ENCODE measurements around the gene NRXN2. TPM values are rescaled to one million over a fixed set of nuclear protein-coding genes. Genes with fewer than 3 reads are reported as not detected.

The NRXN2 gene
- total and polyA plus RNA-seq, 2 donors (not counting 3 experiments of a cell fraction or from before 2014, with no cell fraction given) = not detected

- CTCF ChIA-PET = interaction anchor here (1.3 to 2.8 kb wide), 2 partner anchors 10 to 17 kb away, joined by 3 to 15 read pairs; no protein-coding TSS in a partner anchor
- POLR2A ChIA-PET = no interaction called here
- no peaks in the 10 kb centered on the region for H3K36me3 ChIP-seq (ENCODE audit: control insufficient read depth in 2 of 2, extremely low read depth in 1 of 2, insufficient read depth in 2 of 2, low read length in 2 of 2)
- BruUV-seq (replicated peaks) = no TSS peak
- dilution Hi-C loops (cut with MboI; ENCODE audit: extremely low pct_ligation_motif_present, low sequenced_read_pairs) = no loop called here
- no peaks in the 10 kb centered on the region for H3K9me3 ChIP-seq (replicated peaks; ENCODE audit: control insufficient read depth, insufficient read depth, low read length)
- H4K20me1 ChIP-seq (replicated peaks; ENCODE audit: control insufficient read depth, extremely low read depth, insufficient read depth, low read length) = no peaks in the 10 kb centered on the region
- no peak for TF ChIP-seq FOS (IDR thresholded peaks at IDR 0.05; ENCODE audit: borderline replicate concordance, insufficient read depth, low read length)
- TF ChIP-seq CTCF (IDR thresholded peaks at IDR 0.05; ENCODE audit: extremely low read depth in 1 of 2, insufficient read depth in 1 of 2, low read depth in 1 of 2, low read length in 2 of 2) = no peak
- no peak for TF ChIP-seq MAX (IDR thresholded peaks at IDR 0.05; ENCODE audit: insufficient read depth, insufficient read length)
- no peak for TF ChIP-seq POLR2A (IDR thresholded peaks at IDR 0.05; ENCODE audit: low read depth, low read length)
- TF ChIP-seq GATA2 (IDR thresholded peaks at IDR 0.05; ENCODE audit: insufficient read depth, insufficient read length, low read depth, low read length) = no peak
- TF ChIP-seq POLR2AphosphoS5 (IDR thresholded peaks at IDR 0.05; ENCODE audit: insufficient read depth, low read depth, low read length) = no peak
- no peak for TF ChIP-seq EZH2 (IDR thresholded peaks at IDR 0.05; ENCODE audit: borderline replicate concordance, low read depth, low read length, severe bottlenecking)
- TF ChIP-seq MYC (IDR thresholded peaks at IDR 0.05; ENCODE audit: low read depth, low read length) = no peak
- no peak for TF ChIP-seq JUN (IDR thresholded peaks at IDR 0.05; ENCODE audit: borderline replicate concordance, insufficient read depth, insufficient read length, low read depth)
- peaks cover 14 to 22% of the 10 kb centered on the region in 2 experiments for H3K27me3 ChIP-seq (ENCODE audit: control insufficient read depth in 2 of 2, insufficient read depth in 2 of 2, low read length in 2 of 2)
- H3K4me2 ChIP-seq (ENCODE audit: insufficient read depth, low read length) = no peak overlapping the region
- FAIRE-seq (no peak), DNase-seq (ENCODE audit: low read depth, low spot score) (no peak)
- no peak overlapping the region for H2AFZ ChIP-seq (ENCODE audit: low read depth, low read length)
- no peaks in the 10 kb centered on the region for H3K4me1 ChIP-seq (ENCODE audit: control insufficient read depth, extremely low read depth, insufficient read depth, low read length)
- H3K4me3 ChIP-seq (replicated peaks in 1 of 3; ENCODE audit: insufficient read depth in 1 of 3, low read depth in 1 of 3, low read length in 3 of 3) = no peak overlapping the region
- H3K27ac ChIP-seq (ENCODE audit: insufficient read depth, low read depth, low read length) = no peak overlapping the region
- no peaks in the 10 kb centered on the region for H3K9me1 ChIP-seq (replicated peaks; ENCODE audit: control insufficient read depth, extremely low read depth, insufficient read depth, low read length)
- no peaks in the 10 kb centered on the region for H3K79me2 ChIP-seq (ENCODE audit: control insufficient read depth, insufficient read depth, low read length)
- H3K9ac ChIP-seq (replicated peaks; ENCODE audit: extremely low read depth, insufficient read depth, low read length) = no peak overlapping the region
- intact Hi-C loops (cut with micrococcal nuclease) = no loop called here
These were observed 24.6 kb downstream of the NRXN2 start for GRCh38 chr11:64698427-64698826.

Data from endothelial cell of umbilical vein (primary cell).